SK-N-SH (cell line): Measurements from ENCODE around the gene TMEM225B.

Experiments used
- EP300 ChIP-seq, 2 experiments: IDR thresholded peaks; 2 replicates each; pipeline versions ENCODE4 v1.4.0 to v1.6.1; 2012; ENCODE audit warnings: borderline replicate concordance in 1 of 2, low read depth in 1 of 2, low read length in 1 of 2
- SMC3 ChIP-seq: IDR thresholded peaks from 2 replicates; pipeline ENCODE4 v1.6.1; 2012; ENCODE audit warnings: low read depth, low read length, improper control_type of control experiment

GRCh38 chr7:99645590-99645989 is 47.5 kb downstream of the TMEM225B start:
- TF ChIP-seq EP300 (IDR thresholded peaks at IDR 0.05; ENCODE audit: borderline replicate concordance in 1 of 2, low read depth in 1 of 2, low read length in 1 of 2) (no peak), SMC3 (no peak)
